Measurements from ENCODE around the gene MSH6.

- TF ChIP-seq ELF4 (IDR thresholded peaks at IDR 0.05): no peak
- TF ChIP-seq HDGF (IDR thresholded peaks at IDR 0.05; ENCODE audit: borderline replicate concordance): no peak
- no peak for TF ChIP-seq FOXM1 (IDR thresholded peaks at IDR 0.05; ENCODE audit: borderline replicate concordance)
- no peak for TF ChIP-seq SP1 (IDR thresholded peaks at IDR 0.05)
- TF ChIP-seq BHLHE40 (IDR thresholded peaks at IDR 0.05; ENCODE audit: borderline replicate concordance): no peak
- TF ChIP-seq CTBP1 (IDR thresholded peaks at IDR 0.05; ENCODE audit: borderline replicate concordance): no peak
- no peak for TF ChIP-seq FOXK2 (IDR thresholded peaks at IDR 0.05)
- TF ChIP-seq ARNT (IDR thresholded peaks at IDR 0.05): no peak
- no peak for TF ChIP-seq LEF1 (IDR thresholded peaks at IDR 0.05; ENCODE audit: borderline replicate concordance)
- no peak for TF ChIP-seq FOXA1 (IDR thresholded peaks at IDR 0.05)
- no peak for TF ChIP-seq PKNOX1 (IDR thresholded peaks at IDR 0.05)
- TF ChIP-seq NFRKB (IDR thresholded peaks at IDR 0.05): no peak
- TF ChIP-seq SUZ12 (IDR thresholded peaks at IDR 0.05): no peak
- TF ChIP-seq L3MBTL2 (conservative IDR thresholded peaks at IDR 0.05): no peak
Measured at GRCh38 chr2:47803363-47803762, 20.4 kb downstream of the MSH6 start.

Data from HEK293T (cell line).